Measurements from ENCODE around the gene PWP2.

The PWP2 gene

GRCh38 chr21:44070391-44070790 lies 36.8 kb upstream of the PWP2 start:
- no peak for TF ChIP-seq ARNTL (CRISPR knock-in tag; IDR thresholded peaks at IDR 0.05; ENCODE audit: borderline replicate concordance, low read depth)
- no peak for TF ChIP-seq GLIS3 (CRISPR knock-in tag; IDR thresholded peaks at IDR 0.05)
- TF ChIP-seq TCF4 (CRISPR knock-in tag; IDR thresholded peaks at IDR 0.05; ENCODE audit: borderline replicate concordance): no peak
- no peak for TF ChIP-seq CSRNP3 (CRISPR knock-in tag; IDR thresholded peaks at IDR 0.05)
- no peak for TF ChIP-seq RARB (CRISPR knock-in tag; IDR thresholded peaks at IDR 0.05)
- no peak for TF ChIP-seq ZFP30 (CRISPR knock-in tag; IDR thresholded peaks at IDR 0.05)
- TF ChIP-seq POU6F1 (CRISPR knock-in tag; IDR thresholded peaks at IDR 0.05; ENCODE audit: borderline replicate concordance, low read depth): no peak
- no peak for TF ChIP-seq PPARA (CRISPR knock-in tag; IDR thresholded peaks at IDR 0.05; ENCODE audit: borderline replicate concordance)
- TF ChIP-seq BACH2 (CRISPR knock-in tag; IDR thresholded peaks at IDR 0.05; ENCODE audit: borderline replicate concordance): no peak
- no peak for TF ChIP-seq ZC3H10 (CRISPR knock-in tag; IDR thresholded peaks at IDR 0.05)
- no peak for ATAC-seq

GRCh38 chr21:44071359-44072104 lies 35.7 kb upstream of the PWP2 start:
- TF ChIP-seq BACH2 (CRISPR knock-in tag; IDR thresholded peaks at IDR 0.05; ENCODE audit: borderline replicate concordance) (no peak), ZC3H10 (CRISPR knock-in tag; IDR thresholded peaks at IDR 0.05) (no peak), OSR1 (CRISPR knock-in tag; IDR thresholded peaks at IDR 0.05) (no peak), ZFP30 (CRISPR knock-in tag; IDR thresholded peaks at IDR 0.05) (no peak)
- TF ChIP-seq, protein P1, sequence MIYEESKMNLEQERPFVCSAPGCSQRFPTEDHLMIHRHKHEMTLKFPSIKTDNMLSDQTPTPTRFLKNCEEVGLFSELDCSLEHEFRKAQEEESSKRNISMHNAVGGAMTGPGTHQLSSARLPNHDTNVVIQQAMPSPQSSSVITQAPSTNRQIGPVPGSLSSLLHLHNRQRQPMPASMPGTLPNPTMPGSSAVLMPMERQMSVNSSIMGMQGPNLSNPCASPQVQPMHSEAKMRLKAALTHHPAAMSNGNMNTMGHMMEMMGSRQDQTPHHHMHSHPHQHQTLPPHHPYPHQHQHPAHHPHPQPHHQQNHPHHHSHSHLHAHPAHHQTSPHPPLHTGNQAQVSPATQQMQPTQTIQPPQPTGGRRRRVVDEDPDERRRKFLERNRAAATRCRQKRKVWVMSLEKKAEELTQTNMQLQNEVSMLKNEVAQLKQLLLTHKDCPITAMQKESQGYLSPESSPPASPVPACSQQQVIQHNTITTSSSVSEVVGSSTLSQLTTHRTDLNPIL (CRISPR knock-in tag; IDR thresholded peaks at IDR 0.05; ENCODE audit: low read depth): no peak
- no peak for ATAC-seq

DNA sequence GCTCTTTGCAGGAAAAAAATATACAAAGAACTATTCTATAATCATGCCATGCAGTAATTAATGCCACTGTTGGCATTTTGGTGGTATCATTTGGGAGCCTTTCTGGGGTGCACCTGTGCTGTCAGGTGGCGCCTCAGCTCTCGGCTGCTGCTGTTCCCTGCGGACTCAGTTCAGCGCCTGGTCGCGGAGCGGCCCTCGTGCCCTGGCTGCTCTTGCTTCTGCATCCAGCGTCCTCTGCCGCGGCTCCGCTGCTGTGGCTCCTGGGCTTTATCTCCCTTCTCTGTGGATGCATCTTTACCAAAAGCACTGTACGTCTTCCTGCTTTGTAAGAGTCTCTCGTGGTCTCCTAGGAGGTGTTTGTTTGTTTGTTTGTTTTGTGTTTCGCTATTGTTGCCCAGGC lies 35.1 kb upstream of the PWP2 start:
- TF ChIP-seq TOX (CRISPR knock-in tag; IDR thresholded peaks at IDR 0.05; ENCODE audit: borderline replicate concordance): no peak
- no peak for ATAC-seq

- ATAC-seq: no peak
- TF ChIP-seq CSDC2 (CRISPR knock-in tag; IDR thresholded peaks at IDR 0.05) (no peak), ESRRG (CRISPR knock-in tag; IDR thresholded peaks at IDR 0.05) (no peak), GLIS3 (CRISPR knock-in tag; IDR thresholded peaks at IDR 0.05) (no peak), CSRNP3 (CRISPR knock-in tag; IDR thresholded peaks at IDR 0.05) (no peak), ISL1 (CRISPR knock-in tag; IDR thresholded peaks at IDR 0.05) (no peak), PPARA (CRISPR knock-in tag; IDR thresholded peaks at IDR 0.05; ENCODE audit: borderline replicate concordance) (no peak), ARNTL (CRISPR knock-in tag; IDR thresholded peaks at IDR 0.05; ENCODE audit: borderline replicate concordance, low read depth) (no peak), SNAI2 (CRISPR knock-in tag; IDR thresholded peaks at IDR 0.05) (no peak)
Observed at GRCh38 chr21:44074315-44074958, 32.8 kb upstream of the PWP2 start.

- ATAC-seq: no peak
- no peak for TF ChIP-seq ZNF70 (CRISPR knock-in tag; IDR thresholded peaks at IDR 0.05)
- TF ChIP-seq ZNF8 (CRISPR knock-in tag; IDR thresholded peaks at IDR 0.05): no peak
- TF ChIP-seq ARNTL (CRISPR knock-in tag; IDR thresholded peaks at IDR 0.05; ENCODE audit: borderline replicate concordance, low read depth): no peak
- TF ChIP-seq BACH2 (CRISPR knock-in tag; IDR thresholded peaks at IDR 0.05; ENCODE audit: borderline replicate concordance): no peak
- no peak for TF ChIP-seq CSRNP3 (CRISPR knock-in tag; IDR thresholded peaks at IDR 0.05)
- TF ChIP-seq SNAI2 (CRISPR knock-in tag; IDR thresholded peaks at IDR 0.05): no peak
- no peak for TF ChIP-seq TCF4 (CRISPR knock-in tag; IDR thresholded peaks at IDR 0.05; ENCODE audit: borderline replicate concordance)
- TF ChIP-seq OSR1 (CRISPR knock-in tag; IDR thresholded peaks at IDR 0.05): no peak
- TF ChIP-seq ZFP30 (CRISPR knock-in tag; IDR thresholded peaks at IDR 0.05): no peak
- no peak for TF ChIP-seq PATZ1 (CRISPR knock-in tag; IDR thresholded peaks at IDR 0.05; ENCODE audit: borderline replicate concordance)
- no peak for TF ChIP-seq GLIS3 (CRISPR knock-in tag; IDR thresholded peaks at IDR 0.05)
- TF ChIP-seq POU6F1 (CRISPR knock-in tag; IDR thresholded peaks at IDR 0.05; ENCODE audit: borderline replicate concordance, low read depth): no peak
Observed at GRCh38 chr21:44076316-44076715, 30.9 kb upstream of the PWP2 start.
